ENCODE data around the gene RHOT2. TPM values are rescaled to one million over a fixed set of nuclear protein-coding genes. Genes with fewer than 3 reads are reported as not detected.

Gene RHOT2
- total RNA-seq, 1 experiment from 2014 or later = 210 TPM

GRCh38 chr16:624526-625070, 43.3 kb upstream of the RHOT2 start:
- Histone ChIP-seq H3T11ph (ENCODE audit: low read length) (no peak overlapping the region), H3K27ac (ENCODE audit: insufficient read length, low read depth, low read length) (no peak overlapping the region), H3K18ac (ENCODE audit: insufficient read length, low read depth, low read length) (no peak overlapping the region), H3K4me2 (ENCODE audit: insufficient read depth, insufficient read length, low read length) (no peak overlapping the region), H2AFZ (ENCODE audit: low read length) (no peak overlapping the region), H3K56ac (ENCODE audit: insufficient read length, low read depth, low read length) (no peak overlapping the region), H2BK15ac (ENCODE audit: low read depth, low read length) (no peak overlapping the region), H3K9me3 (ENCODE audit: control insufficient read depth, low read depth, low read length) (no peaks in the 10 kb centered on the region), H3K14ac (ENCODE audit: insufficient read depth, low read length) (no peak overlapping the region), H2BK120ac (ENCODE audit: low read depth, low read length, poor library complexity, severe bottlenecking) (no peak overlapping the region), H2BK20ac (ENCODE audit: low read depth, low read length, poor library complexity, severe bottlenecking) (no peak overlapping the region), H3K23ac (ENCODE audit: insufficient read length, low read depth, low read length) (no peak overlapping the region), H4K5ac (ENCODE audit: insufficient read length, low read depth, low read length) (no peak overlapping the region), H3K79me1 (ENCODE audit: insufficient read depth, low read depth, low read length, poor library complexity, severe bottlenecking) (no peaks in the 10 kb centered on the region), H4K8ac (replicated peaks; ENCODE audit: insufficient read length, low read depth, low read length) (no peak overlapping the region), H2BK5ac (ENCODE audit: insufficient read length, low read length) (no peak overlapping the region), H3K23me2 (ENCODE audit: insufficient read length, low read depth, low read length, poor library complexity, severe bottlenecking) (no peaks in the 10 kb centered on the region), H3K4me1 (ENCODE audit: insufficient read depth, low read length) (no peaks in the 10 kb centered on the region; the same call in 1 of the 2 replicates), H2AK5ac (ENCODE audit: insufficient read length, low read length) (no peak overlapping the region), H4K20me1 (ENCODE audit: control insufficient read depth, insufficient read depth, insufficient read length) (no peaks in the 10 kb centered on the region), H3K27me3 (ENCODE audit: insufficient read depth, low read length) (no peaks in the 10 kb centered on the region), H3K79me2 (ENCODE audit: insufficient read depth, low read length) (no peaks in the 10 kb centered on the region), H3K4ac (ENCODE audit: low read depth, low read length) (no peak overlapping the region), H4K91ac (ENCODE audit: insufficient read length, low read depth, low read length) (no peak overlapping the region), H3K9ac (ENCODE audit: extremely low read depth, insufficient read length, low read length) (no peak overlapping the region), H2BK12ac (ENCODE audit: insufficient read length, low read depth, low read length) (no peak overlapping the region)
- no peak for DNase-seq
- Mint-ChIP-seq H3K4me1 (peaks cover 19 to 43% of the 10 kb centered on the region in 2 experiments), H3K9me3 (no peaks in the 10 kb centered on the region), H3K4me3 (peak overlapping the region in 1 of 2 experiments; percentile 58; a peak in 2 of 5 replicates), H3K27ac (peak overlapping the region in 2 of 3 experiments; percentile 32 to 78; a peak in 3 of 7 replicates), H3K36me3 (ENCODE audit: insufficient read depth in 1 of 3, low read depth in 3 of 3) (peaks cover 0 to 10% (median 0%) of the 10 kb centered on the region in 3 experiments; a peak in 3 of 7 replicates), H3K27me3 (ENCODE audit: low read depth) (no peaks in the 10 kb centered on the region)
- no peak for TF ChIP-seq CTCF (conservative IDR thresholded peaks at IDR 0.05)
- no CpG with 5 or more reads among the region's 10 CpGs for WGBS (ENCODE audit: extremely low coverage, insufficient read length, low lambda C conversion rate)

All from H9 (cell line).